Activated naive CD8-positive, alpha-beta T cell (primary cell): ENCODE measurements around the gene MUC4.

Experiments
- H3K27ac Mint-ChIP-seq: one replicate; pipeline ENCODE4 v1.8.0; 2021; ENCODE audit warnings: mixed read lengths
- H3K27me3 Mint-ChIP-seq: one replicate; pipeline ENCODE4 v1.8.0; 2021; ENCODE audit warnings: mixed read lengths
- H3K36me3 Mint-ChIP-seq: one replicate; pipeline ENCODE4 v1.8.0; 2021; ENCODE audit warnings: mixed read lengths
- H3K4me1 Mint-ChIP-seq: one replicate; pipeline ENCODE4 v1.8.0; 2021; ENCODE audit warnings: low read depth, mixed read lengths
- H3K4me3 Mint-ChIP-seq: one replicate; pipeline ENCODE4 v1.8.0; 2021; ENCODE audit warnings: mild to moderate bottlenecking, mixed read lengths
- H3K9me3 Mint-ChIP-seq: one replicate; pipeline ENCODE4 v1.8.0; 2021; ENCODE audit warnings: low read depth, mixed read lengths

MUC4 gene

GRCh38 chr3:195767792-195768191 lies 43.9 kb downstream of the MUC4 start:
- Mint-ChIP-seq H3K27ac (no peak overlapping the region), H3K36me3 (no peaks in the 10 kb centered on the region), H3K4me1 (no peaks in the 10 kb centered on the region), H3K9me3 (no peaks in the 10 kb centered on the region), H3K4me3 (no peak overlapping the region), H3K27me3 (peaks cover 2% of the 10 kb centered on the region)

GRCh38 chr3:195766671-195767070 lies 45.1 kb downstream of the MUC4 start:
- H3K36me3 Mint-ChIP-seq = no peaks in the 10 kb centered on the region
- no peak overlapping the region for H3K4me3 Mint-ChIP-seq
- no peaks in the 10 kb centered on the region for H3K4me1 Mint-ChIP-seq
- H3K27me3 Mint-ChIP-seq = peaks cover 2% of the 10 kb centered on the region
- H3K9me3 Mint-ChIP-seq = no peaks in the 10 kb centered on the region
- H3K27ac Mint-ChIP-seq = no peak overlapping the region

GRCh38 chr3:195764961-195765706 lies 46.6 kb downstream of the MUC4 start:
- Mint-ChIP-seq H3K9me3 (no peaks in the 10 kb centered on the region), H3K27me3 (peaks cover 4% of the 10 kb centered on the region)

DNA sequence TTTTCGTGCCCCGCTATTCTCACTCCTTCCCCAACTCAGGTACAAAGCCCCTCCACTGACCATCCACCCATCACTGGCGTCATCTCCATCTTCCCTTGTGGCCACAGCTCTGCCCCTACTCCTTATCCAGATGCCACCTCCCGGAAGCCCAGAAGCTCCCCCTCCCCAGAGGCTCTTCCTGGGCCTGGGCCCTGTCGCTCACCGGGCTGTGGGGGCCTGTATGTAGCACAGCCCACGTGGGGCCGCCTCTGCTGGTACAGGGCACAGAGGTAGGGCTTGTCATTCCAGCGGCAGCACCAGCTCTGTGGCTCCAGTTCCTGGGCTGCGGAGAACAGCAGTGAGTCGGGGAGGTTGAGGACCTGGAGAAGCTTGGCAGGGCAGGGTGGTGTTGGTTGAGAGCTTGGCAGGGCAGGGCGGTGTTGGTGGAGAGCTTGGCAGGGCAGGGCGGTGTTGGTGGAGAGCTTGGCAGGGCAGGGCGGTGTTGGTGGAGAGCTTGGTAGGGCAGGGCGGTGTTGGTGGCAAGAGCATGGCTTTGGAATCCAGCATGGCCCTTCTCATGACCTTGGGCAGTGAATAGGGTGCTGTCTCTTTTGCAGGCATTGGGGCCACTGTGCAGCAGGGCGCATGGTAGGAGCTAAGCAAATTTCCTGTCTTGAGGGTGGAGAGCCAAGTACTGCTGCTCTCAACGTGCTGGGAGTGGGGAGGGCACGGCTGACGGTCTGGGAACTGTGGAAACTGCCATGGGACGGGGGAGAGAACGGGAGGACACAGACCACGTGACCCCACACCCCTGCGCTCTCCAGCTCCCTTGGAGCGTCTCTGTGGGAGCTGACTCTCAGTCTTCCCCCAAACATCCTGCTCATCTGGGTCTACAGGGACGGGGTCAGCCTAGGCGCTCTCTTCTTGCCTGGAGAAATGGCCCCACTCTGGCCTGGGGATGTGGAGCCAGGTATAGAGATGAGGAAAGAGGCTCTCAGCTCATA lies 47.6 kb downstream of the MUC4 start:
- H3K4me3 Mint-ChIP-seq = no peak overlapping the region
- H3K9me3 Mint-ChIP-seq = no peaks in the 10 kb centered on the region
- H3K27me3 Mint-ChIP-seq = peaks cover 5% of the 10 kb centered on the region
- H3K27ac Mint-ChIP-seq = no peak overlapping the region
- no peaks in the 10 kb centered on the region for H3K4me1 Mint-ChIP-seq
- no peaks in the 10 kb centered on the region for H3K36me3 Mint-ChIP-seq

More at GRCh38 chr3:195764961-195765706, 46.6 kb downstream of the MUC4 start:
- Mint-ChIP-seq H3K4me3 (no peak overlapping the region), H3K36me3 (no peaks in the 10 kb centered on the region), H3K27ac (no peak overlapping the region), H3K4me1 (no peaks in the 10 kb centered on the region)

DNA sequence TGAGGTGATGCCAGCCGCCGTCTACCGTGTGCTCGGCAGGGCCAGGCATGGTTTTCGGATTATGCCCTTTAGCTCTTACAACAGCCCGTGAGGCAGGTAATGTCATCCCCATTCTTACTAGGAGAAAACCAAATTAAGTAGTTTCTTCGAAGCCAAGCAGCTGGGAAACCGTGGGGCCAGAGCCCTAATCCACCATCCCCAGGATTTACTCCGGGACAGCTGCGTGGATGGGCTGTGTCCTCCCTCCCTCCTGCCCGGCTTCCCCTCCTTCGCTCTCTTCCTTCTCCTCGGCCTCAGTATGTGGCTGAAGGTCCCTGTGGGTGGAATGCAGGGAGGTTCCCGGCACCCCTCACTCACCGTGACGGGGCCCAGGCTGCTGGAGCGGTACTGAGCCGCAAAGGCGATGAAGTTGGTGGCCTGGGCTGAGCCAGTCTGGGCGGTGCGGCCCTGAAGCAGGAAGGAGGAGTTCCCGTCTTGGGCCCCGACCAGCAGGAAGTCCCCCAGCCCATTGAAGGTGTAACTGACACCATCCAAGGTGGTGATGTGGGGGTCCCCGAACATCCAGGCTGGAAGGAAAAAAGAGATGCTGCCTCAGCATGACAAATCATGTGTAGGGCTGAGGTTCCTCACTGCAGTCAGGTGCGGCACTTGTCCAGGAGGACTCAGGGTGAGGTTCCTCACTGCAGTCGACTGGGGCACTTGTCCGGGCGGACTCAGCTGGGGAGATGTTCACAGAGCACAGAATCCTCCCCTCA lies 48.5 kb downstream of the MUC4 start:
- Mint-ChIP-seq H3K27ac (no peak overlapping the region), H3K9me3 (no peaks in the 10 kb centered on the region), H3K4me1 (no peaks in the 10 kb centered on the region), H3K36me3 (no peaks in the 10 kb centered on the region), H3K4me3 (no peak overlapping the region), H3K27me3 (peaks cover 5% of the 10 kb centered on the region)

DNA sequence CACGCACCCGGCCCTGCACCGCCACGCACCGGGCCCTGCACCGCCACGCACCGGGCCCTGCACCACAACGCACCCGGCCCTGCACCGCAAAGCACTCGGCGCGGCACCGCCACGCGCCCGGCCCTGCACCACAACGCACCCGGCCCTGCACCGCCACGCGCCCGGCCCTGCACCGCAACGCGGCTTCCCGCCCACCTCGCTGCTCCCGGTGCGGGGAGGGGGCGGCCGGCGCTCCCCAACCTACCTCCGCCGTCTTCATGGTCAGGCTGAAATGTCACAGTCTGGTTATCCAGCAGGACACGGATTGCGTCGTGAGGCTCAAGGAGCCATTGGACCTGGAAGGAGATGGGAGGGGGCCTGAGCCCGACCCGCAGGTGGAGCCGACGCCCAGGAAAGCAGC lies 49.1 kb downstream of the MUC4 start:
- H3K27me3 Mint-ChIP-seq = peaks cover 7% of the 10 kb centered on the region
- H3K4me1 Mint-ChIP-seq = no peaks in the 10 kb centered on the region
- H3K36me3 Mint-ChIP-seq = no peaks in the 10 kb centered on the region
- no peaks in the 10 kb centered on the region for H3K9me3 Mint-ChIP-seq
- no peak overlapping the region for H3K27ac Mint-ChIP-seq
- H3K4me3 Mint-ChIP-seq = no peak overlapping the region

DNA sequence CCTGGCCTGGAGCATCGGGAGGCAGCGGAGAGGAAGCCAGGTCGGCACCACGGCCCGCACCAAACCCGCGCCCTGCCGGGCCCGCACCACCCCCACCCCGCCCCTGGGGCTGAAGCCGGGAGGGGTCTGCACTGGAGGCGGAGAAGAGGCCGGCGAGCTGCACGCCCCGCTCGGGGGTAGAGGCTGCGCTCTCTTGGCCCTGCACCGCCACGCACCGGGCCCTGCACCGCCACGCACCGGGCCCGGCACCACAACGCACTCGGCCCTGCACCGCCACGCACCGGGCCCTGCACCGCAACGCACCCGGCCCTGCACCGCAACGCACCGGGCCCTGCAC lies 49.5 kb downstream of the MUC4 start:
- H3K27ac Mint-ChIP-seq = no peak overlapping the region
- H3K27me3 Mint-ChIP-seq = peaks cover 7% of the 10 kb centered on the region
- H3K9me3 Mint-ChIP-seq = no peaks in the 10 kb centered on the region

GRCh38 chr3:195761567-195762248 lies 50.0 kb downstream of the MUC4 start:
- peaks cover 7% of the 10 kb centered on the region for H3K27me3 Mint-ChIP-seq
- H3K36me3 Mint-ChIP-seq = no peaks in the 10 kb centered on the region
- H3K4me1 Mint-ChIP-seq = peaks cover 4% of the 10 kb centered on the region
- H3K4me3 Mint-ChIP-seq = no peak overlapping the region
- no peaks in the 10 kb centered on the region for H3K9me3 Mint-ChIP-seq
- H3K27ac Mint-ChIP-seq = no peak overlapping the region

More for the DNA sequence above, 49.5 kb downstream of the MUC4 start:
- Mint-ChIP-seq H3K36me3 (no peaks in the 10 kb centered on the region), H3K4me3 (no peak overlapping the region), H3K4me1 (no peaks in the 10 kb centered on the region)

DNA sequence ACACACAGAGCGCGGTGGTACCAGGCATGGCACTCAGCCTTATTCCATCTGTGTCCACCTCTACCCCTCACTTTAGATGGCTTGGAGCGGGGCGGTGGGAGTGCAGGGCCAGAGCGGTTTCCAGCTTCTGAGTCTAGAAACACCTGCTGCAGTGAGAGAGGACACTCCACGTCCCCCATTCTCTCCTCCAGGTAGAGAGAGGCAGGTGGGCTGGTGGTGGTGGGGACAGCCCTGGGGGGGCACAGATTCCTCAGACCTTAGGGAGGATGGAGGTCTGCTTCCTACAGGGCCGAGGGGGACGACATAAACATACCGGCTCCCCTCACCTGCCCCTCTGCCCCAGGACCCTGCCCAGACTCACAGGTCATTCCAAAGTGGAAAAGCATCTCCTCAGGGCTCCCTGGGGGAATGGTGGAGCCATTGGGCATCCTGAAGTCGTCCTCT lies 50.6 kb downstream of the MUC4 start:
- Mint-ChIP-seq H3K27ac (no peak overlapping the region), H3K4me3 (no peak overlapping the region), H3K4me1 (peaks cover 8% of the 10 kb centered on the region), H3K27me3 (peaks cover 7% of the 10 kb centered on the region), H3K36me3 (no peaks in the 10 kb centered on the region), H3K9me3 (no peaks in the 10 kb centered on the region)

DNA sequence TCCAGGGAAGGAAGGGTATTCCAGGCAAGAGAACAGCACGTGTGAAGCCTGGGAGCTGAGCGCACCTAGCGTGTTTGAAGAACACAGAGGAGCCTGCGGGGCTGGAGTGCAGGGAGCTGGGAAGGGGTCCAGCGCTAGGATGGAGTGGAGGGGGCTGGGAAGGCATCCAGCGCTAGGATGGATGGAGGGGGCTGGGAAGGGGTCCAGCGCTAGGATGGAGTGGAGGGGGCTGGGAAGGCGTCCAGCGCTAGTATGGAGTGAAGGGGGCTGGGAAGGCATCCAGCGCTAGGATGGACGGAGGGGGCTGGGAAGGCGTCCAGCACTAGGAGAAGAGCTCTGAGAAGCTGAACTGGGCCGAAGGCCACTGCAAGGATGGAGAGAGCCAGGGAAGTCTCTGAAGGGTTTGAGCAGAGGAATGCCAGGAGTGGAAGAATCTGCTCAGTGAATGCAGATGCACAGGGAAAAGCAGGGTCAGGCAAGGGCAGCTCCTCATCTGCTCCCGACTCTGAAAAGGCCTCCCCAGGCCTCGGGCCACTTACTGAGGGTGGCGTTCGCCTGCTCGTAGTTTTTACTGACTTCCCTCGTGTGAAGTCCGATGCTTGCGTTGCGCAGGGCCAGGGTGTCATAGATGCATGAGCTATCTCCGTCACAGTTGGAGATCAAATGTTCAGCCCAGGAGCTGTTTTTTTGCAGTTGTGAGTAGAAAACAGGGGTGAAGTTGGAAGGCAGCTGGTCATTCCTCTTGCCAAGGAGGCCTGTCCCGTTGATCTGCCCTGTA lies 51.2 kb downstream of the MUC4 start:
- Mint-ChIP-seq H3K4me3 (no peak overlapping the region), H3K36me3 (no peaks in the 10 kb centered on the region), H3K27me3 (peaks cover 7% of the 10 kb centered on the region), H3K9me3 (no peaks in the 10 kb centered on the region), H3K27ac (no peak overlapping the region), H3K4me1 (peaks cover 11% of the 10 kb centered on the region)

DNA sequence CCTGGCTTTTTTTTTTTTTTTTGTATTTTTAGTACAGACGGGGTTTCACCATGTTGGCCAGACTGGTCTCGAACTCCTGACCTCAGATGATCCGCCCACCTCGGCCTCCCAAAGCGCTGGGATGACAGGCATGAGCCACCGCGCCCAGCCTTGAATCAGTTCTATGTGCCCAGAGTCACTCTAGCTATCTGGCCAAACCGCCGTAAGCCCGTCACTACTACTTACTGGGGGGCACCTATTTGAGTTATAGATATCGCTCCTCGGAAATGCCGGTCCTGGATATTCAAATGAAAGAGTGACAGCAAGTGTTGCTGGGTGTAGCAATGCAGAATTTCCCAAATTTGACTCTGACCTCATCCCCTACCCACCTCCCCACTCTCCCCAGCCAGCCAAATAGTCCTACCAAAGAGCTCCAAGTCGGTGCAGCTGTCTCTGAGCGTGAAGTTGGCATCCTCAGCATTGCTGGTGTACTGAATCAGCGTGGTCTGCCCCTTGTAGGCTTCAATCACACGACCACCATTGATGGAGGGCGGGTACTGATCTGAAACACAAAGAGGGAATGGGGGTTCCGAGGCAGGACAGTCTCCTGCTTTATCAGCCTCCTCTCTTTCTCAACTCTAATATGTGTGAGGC lies 52.9 kb downstream of the MUC4 start:
- Mint-ChIP-seq H3K4me3 (no peak overlapping the region), H3K27me3 (peaks cover 4% of the 10 kb centered on the region), H3K9me3 (no peaks in the 10 kb centered on the region), H3K4me1 (peaks cover 11% of the 10 kb centered on the region), H3K36me3 (no peaks in the 10 kb centered on the region), H3K27ac (no peak overlapping the region)

- H3K4me3 Mint-ChIP-seq = no peak overlapping the region
- H3K9me3 Mint-ChIP-seq = no peaks in the 10 kb centered on the region
- H3K36me3 Mint-ChIP-seq = no peaks in the 10 kb centered on the region
- H3K4me1 Mint-ChIP-seq = peaks cover 11% of the 10 kb centered on the region
- peaks cover 4% of the 10 kb centered on the region for H3K27me3 Mint-ChIP-seq
- H3K27ac Mint-ChIP-seq = no peak overlapping the region
These were observed 53.9 kb downstream of the MUC4 start for GRCh38 chr3:195757827-195758226.

GRCh38 chr3:195757438-195757770 lies 54.3 kb downstream of the MUC4 start:
- Mint-ChIP-seq H3K36me3 (no peaks in the 10 kb centered on the region), H3K9me3 (no peaks in the 10 kb centered on the region), H3K27me3 (peaks cover 4% of the 10 kb centered on the region), H3K27ac (no peak overlapping the region), H3K4me3 (no peak overlapping the region), H3K4me1 (peaks cover 11% of the 10 kb centered on the region)
